Colonic mucosa (tissue), 4 donors: ENCODE measurements around the gene PMVK. TPM values are rescaled to one million over a fixed set of nuclear protein-coding genes. Genes with fewer than 3 reads are reported as not detected.

Experiments
- DNase-seq: peaks from one replicate; pipeline ENCODE4 v3.0.0-alpha.2; 2020
- H3K27ac ChIP-seq: fragments of 200-600 bp; one replicate; pipeline ENCODE4 v1.8.0; 2021
- H3K27me3 ChIP-seq: fragments of 200-600 bp; one replicate; pipeline ENCODE4 v1.8.0; 2021
- H3K36me3 ChIP-seq: fragments of 200-600 bp; one replicate; pipeline ENCODE4 v1.8.0; 2021
- H3K4me1 ChIP-seq: fragments of 200-600 bp; one replicate; pipeline ENCODE4 v1.8.0; 2021; ENCODE audit warnings: mild to moderate bottlenecking
- H3K4me3 ChIP-seq: fragments of 200-600 bp; one replicate; pipeline ENCODE4 v1.8.0; 2021
- H3K9ac ChIP-seq, 2 donors: one replicate each; pipeline ENCODE4 v1.7.0; 2013; ENCODE audit warnings: control low read depth in 2 of 2, low read depth in 2 of 2, low read length in 2 of 2
- H3K9me3 ChIP-seq: fragments of 200-600 bp; one replicate; pipeline ENCODE4 v1.8.0; 2021
- CTCF ChIP-seq: fragments of 200-600 bp; IDR thresholded peaks from one replicate; pipeline ENCODE4 v1.8.0; 2022; ENCODE audit warnings: antibody characterized with exemption, mild to moderate bottlenecking
- intact Hi-C: fragments of 100-400 bp; cut with DNase I; formaldehyde crosslinking; loops from one replicate; pipeline ENCODE4 v1.14.1; 2022
- total RNA-seq, 2 donors: library from RNA; stranded (reverse); fragmentation: NEBNext Ultra II Directional in 1 of 2; extraction: Animal tissue kit (Norgen Biotek cat#: 25700) in 1 of 2; gene quantifications; one replicate each; pipeline ENCODE4 v1.2.1, GENCODE V29; 2021
- donor health status: healthy.
- donor health status: DM: no; HTN: no; CAD: no.
- donor health status: DM: no; HTN: no; CAD: no.

Gene PMVK
- total RNA-seq, 2 donors from 2014 or later: 32.0 to 46.5 TPM

DNA sequence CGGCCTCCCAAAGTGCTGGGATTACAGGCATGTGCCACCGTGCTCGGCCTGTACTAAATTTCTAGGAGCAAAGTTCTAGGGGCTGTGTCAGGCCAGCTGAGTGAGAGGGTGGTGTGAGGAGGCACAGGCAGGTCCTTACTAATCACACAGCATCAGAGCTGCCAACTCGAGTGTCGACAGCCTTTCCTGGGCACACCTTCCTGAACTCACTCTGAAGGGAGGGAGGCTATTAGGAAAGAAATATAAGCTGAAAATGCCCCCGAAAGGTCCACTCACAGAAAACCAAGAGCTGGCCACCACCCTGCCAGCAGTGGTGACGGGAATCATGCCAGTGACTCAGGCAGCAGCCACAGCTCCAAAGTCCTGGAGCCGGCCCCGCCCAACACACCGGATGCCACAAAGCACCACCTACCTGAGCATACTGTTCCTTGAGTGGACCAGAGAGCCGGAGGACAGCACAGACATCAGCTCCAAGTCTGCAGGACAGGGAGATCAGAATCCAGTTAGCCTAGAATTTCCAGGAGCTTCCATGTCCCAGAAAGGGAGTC, 4.5 kb downstream of the PMVK start:
- H3K4me3 ChIP-seq: no peak overlapping the region
- H3K27ac ChIP-seq: peak overlapping the region; percentile 84
- no peaks in the 10 kb centered on the region for H3K4me1 ChIP-seq
- no peaks in the 10 kb centered on the region for H3K36me3 ChIP-seq
- no peaks in the 10 kb centered on the region for H3K27me3 ChIP-seq
- peak overlapping the region in 1 of 2 donors; percentile 60 for H3K9ac ChIP-seq
- DNase-seq: peak; percentile 95
- no peaks in the 10 kb centered on the region for H3K9me3 ChIP-seq
- no peak for TF ChIP-seq CTCF
- intact Hi-C loops: no loop called here

GRCh38 chr1:154926201-154926600, 10.3 kb downstream of the PMVK start:
- no peak overlapping the region for H3K9ac ChIP-seq
- H3K4me3 ChIP-seq: no peak overlapping the region
- no peaks in the 10 kb centered on the region for H3K4me1 ChIP-seq
- H3K27me3 ChIP-seq: no peaks in the 10 kb centered on the region
- peaks cover 8% of the 10 kb centered on the region for H3K36me3 ChIP-seq
- no peak overlapping the region for H3K27ac ChIP-seq
- no peak for DNase-seq
- intact Hi-C loops: no loop called here
- H3K9me3 ChIP-seq: no peaks in the 10 kb centered on the region
- no peak for TF ChIP-seq CTCF

- H3K27ac ChIP-seq: no peak overlapping the region
- intact Hi-C loops: no loop called here
- no peaks in the 10 kb centered on the region for H3K27me3 ChIP-seq
- no peak for TF ChIP-seq CTCF
- no peaks in the 10 kb centered on the region for H3K4me1 ChIP-seq
- peaks cover 8% of the 10 kb centered on the region for H3K36me3 ChIP-seq
- H3K4me3 ChIP-seq: no peak overlapping the region
- DNase-seq: no peak
- no peak overlapping the region for H3K9ac ChIP-seq
- no peaks in the 10 kb centered on the region for H3K9me3 ChIP-seq
These were observed 11.0 kb downstream of the PMVK start for GRCh38 chr1:154925335-154926170.

DNA sequence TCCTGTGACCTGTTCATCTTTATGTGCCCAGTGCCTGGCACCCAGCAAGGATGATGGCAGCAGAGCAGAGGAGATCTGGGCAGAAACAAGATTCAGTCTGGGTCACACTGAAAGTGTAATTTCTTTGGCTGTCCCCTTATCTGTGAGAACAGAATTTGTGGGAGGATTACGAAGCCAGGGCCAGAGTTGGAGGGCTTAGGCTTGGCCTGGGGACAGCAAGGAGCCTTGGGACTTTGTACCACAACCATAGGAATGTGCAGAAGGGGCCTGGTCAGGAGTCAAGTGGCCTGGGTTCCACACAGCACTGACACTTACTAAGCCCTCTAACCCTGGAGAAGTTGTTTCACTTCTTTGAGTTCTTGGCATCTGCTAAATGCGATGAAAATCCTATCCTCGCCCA, 12.8 kb downstream of the PMVK start:
- Histone ChIP-seq H3K27ac (no peak overlapping the region), H3K9ac (no peak overlapping the region), H3K27me3 (no peaks in the 10 kb centered on the region), H3K4me1 (no peaks in the 10 kb centered on the region), H3K4me3 (no peak overlapping the region), H3K36me3 (peaks cover 8% of the 10 kb centered on the region), H3K9me3 (no peaks in the 10 kb centered on the region)
- no peak for DNase-seq
- intact Hi-C loops: no loop called here
- TF ChIP-seq CTCF: no peak

DNA sequence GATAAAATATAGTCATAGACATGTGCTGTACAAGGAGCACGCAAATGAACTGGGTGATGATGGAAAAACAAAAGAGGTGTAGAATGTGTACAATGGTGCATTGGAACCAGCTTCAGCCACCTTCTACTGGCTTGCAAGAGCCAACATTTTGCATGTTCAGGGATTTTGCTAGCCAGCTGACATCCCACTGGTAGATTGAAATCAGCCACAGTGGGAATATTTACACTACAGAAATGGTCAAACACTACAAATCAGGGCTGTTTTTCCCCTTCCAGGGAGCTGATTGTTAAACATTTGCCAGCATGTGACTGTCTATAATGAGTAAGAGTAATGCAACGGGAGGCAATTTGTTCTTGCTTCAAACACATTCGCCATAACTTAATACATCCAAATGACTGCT, 23.2 kb downstream of the PMVK start:
- H3K9me3 ChIP-seq: no peaks in the 10 kb centered on the region
- no peak overlapping the region for H3K9ac ChIP-seq
- intact Hi-C loops: no loop called here
- no peak overlapping the region for H3K27ac ChIP-seq
- no peak for DNase-seq
- H3K4me1 ChIP-seq: no peaks in the 10 kb centered on the region
- H3K27me3 ChIP-seq: no peaks in the 10 kb centered on the region
- no peaks in the 10 kb centered on the region for H3K36me3 ChIP-seq
- TF ChIP-seq CTCF: no peak
- H3K4me3 ChIP-seq: no peak overlapping the region
